Measurements from ENCODE around the gene RANGRF.

DNA sequence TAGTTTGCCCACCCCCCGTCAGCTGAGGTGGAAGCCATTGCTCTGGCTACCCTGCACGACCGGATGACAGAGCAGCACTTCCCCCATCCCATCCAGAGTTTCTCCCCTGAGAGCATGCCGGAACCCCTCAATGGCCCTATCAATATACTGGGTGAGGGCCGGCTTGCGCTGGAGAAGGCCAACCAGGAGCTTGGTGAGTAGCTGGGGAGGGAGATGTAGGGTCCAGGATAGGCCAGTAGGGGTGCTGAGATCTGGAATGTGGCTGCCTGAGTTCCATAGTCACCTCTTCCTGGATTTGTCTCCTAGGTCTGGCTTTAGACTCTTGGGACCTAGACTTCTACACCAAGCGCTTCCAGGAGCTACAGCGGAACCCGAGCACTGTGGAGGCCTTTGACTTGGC is 33.0 kb upstream of the RANGRF start:
- TF ChIP-seq EZH2 (IDR thresholded peaks at IDR 0.05) (no peak), POLR2AphosphoS5 (IDR thresholded peaks at IDR 0.05; ENCODE audit: borderline replicate concordance, low read depth, low read length) (no peak), FOXP2 (optimal IDR thresholded peaks at IDR 0.05; ENCODE audit: control extremely low read depth, extremely low read length, insufficient read depth) (no peak)

All from SK-N-MC (cell line).